ENCODE measurements around the gene ETV6. TPM values are rescaled to one million over a fixed set of nuclear protein-coding genes. Genes with fewer than 3 reads are reported as not detected.

Gene ETV6
- total RNA-seq, 1 experiment from 2014 or later: 19.3 TPM

- ChIA-PET CTCF (interaction anchor here (0.6 to 2.6 kb wide), 2 partner anchors 11 to 129 kb away, joined by 4 to 6 read pairs; no protein-coding TSS in a partner anchor), POLR2A (interaction anchor here (1.1 to 1.2 kb wide), 2 partner anchors 15 to 19 kb away, joined by 3 read pairs; no protein-coding TSS in a partner anchor)
- Mint-ChIP-seq H3K27ac (ENCODE audit: low read depth, unreplicated experiment) (no peak overlapping the region), H3K9me3 (ENCODE audit: unreplicated experiment) (no peaks in the 10 kb centered on the region), H3K4me3 (ENCODE audit: unreplicated experiment) (no peak overlapping the region), H3K36me3 (ENCODE audit: insufficient read depth, unreplicated experiment) (no peaks in the 10 kb centered on the region), H3K4me1 (ENCODE audit: insufficient read depth, unreplicated experiment) (peaks cover 22% of the 10 kb centered on the region), H3K27me3 (ENCODE audit: insufficient read depth, unreplicated experiment) (no peaks in the 10 kb centered on the region)
- no TSS peak for BruUV-seq (replicated peaks)
- DNase-seq (ENCODE audit: unreplicated experiment): no peak
- intact Hi-C loops (cut with micrococcal nuclease): no loop called here
- TF ChIP-seq, protein P1, sequence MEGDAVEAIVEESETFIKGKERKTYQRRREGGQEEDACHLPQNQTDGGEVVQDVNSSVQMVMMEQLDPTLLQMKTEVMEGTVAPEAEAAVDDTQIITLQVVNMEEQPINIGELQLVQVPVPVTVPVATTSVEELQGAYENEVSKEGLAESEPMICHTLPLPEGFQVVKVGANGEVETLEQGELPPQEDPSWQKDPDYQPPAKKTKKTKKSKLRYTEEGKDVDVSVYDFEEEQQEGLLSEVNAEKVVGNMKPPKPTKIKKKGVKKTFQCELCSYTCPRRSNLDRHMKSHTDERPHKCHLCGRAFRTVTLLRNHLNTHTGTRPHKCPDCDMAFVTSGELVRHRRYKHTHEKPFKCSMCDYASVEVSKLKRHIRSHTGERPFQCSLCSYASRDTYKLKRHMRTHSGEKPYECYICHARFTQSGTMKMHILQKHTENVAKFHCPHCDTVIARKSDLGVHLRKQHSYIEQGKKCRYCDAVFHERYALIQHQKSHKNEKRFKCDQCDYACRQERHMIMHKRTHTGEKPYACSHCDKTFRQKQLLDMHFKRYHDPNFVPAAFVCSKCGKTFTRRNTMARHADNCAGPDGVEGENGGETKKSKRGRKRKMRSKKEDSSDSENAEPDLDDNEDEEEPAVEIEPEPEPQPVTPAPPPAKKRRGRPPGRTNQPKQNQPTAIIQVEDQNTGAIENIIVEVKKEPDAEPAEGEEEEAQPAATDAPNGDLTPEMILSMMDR (IDR thresholded peaks at IDR 0.05; ENCODE audit: unreplicated experiment): no peak
These were observed 19.9 kb downstream of the ETV6 start for GRCh38 chr12:11669348-11669747.

- no peak for DNase-seq (ENCODE audit: unreplicated experiment)
- Mint-ChIP-seq H3K36me3 (ENCODE audit: insufficient read depth, unreplicated experiment) (no peaks in the 10 kb centered on the region), H3K9me3 (ENCODE audit: unreplicated experiment) (no peaks in the 10 kb centered on the region), H3K27me3 (ENCODE audit: insufficient read depth, unreplicated experiment) (no peaks in the 10 kb centered on the region), H3K4me1 (ENCODE audit: insufficient read depth, unreplicated experiment) (peaks cover 33% of the 10 kb centered on the region), H3K4me3 (ENCODE audit: unreplicated experiment) (no peak overlapping the region), H3K27ac (ENCODE audit: low read depth, unreplicated experiment) (no peak overlapping the region)
- BruUV-seq (replicated peaks): no TSS peak
- intact Hi-C loops (cut with micrococcal nuclease): no loop called here
- TF ChIP-seq, protein P1 (IDR thresholded peaks at IDR 0.05; ENCODE audit: unreplicated experiment): no peak
- CTCF ChIA-PET: interaction anchor here (0.6 to 1.0 kb wide), 5 partner anchors 9 to 358 kb away, joined by 3 to 4 read pairs (median 3); no protein-coding TSS in a partner anchor
- POLR2A ChIA-PET: interaction anchor here (0.5 to 1.4 kb wide), 3 partner anchors 16 to 202 kb away, joined by 3 to 5 read pairs (median 3); no protein-coding TSS in a partner anchor
These were observed 23.1 kb downstream of the ETV6 start for GRCh38 chr12:11672256-11673191.

GRCh38 chr12:11673666-11674461 lies 24.4 kb downstream of the ETV6 start:
- Mint-ChIP-seq H3K4me1 (ENCODE audit: insufficient read depth, unreplicated experiment) (peaks cover 28% of the 10 kb centered on the region), H3K27me3 (ENCODE audit: insufficient read depth, unreplicated experiment) (no peaks in the 10 kb centered on the region), H3K27ac (ENCODE audit: low read depth, unreplicated experiment) (no peak overlapping the region), H3K4me3 (ENCODE audit: unreplicated experiment) (no peak overlapping the region), H3K36me3 (ENCODE audit: insufficient read depth, unreplicated experiment) (no peaks in the 10 kb centered on the region), H3K9me3 (ENCODE audit: unreplicated experiment) (no peaks in the 10 kb centered on the region)
- TF ChIP-seq, protein P1 (IDR thresholded peaks at IDR 0.05; ENCODE audit: unreplicated experiment): no peak
- POLR2A ChIA-PET: interaction anchor here (0.5 to 1.4 kb wide), 3 partner anchors 14 to 184 kb away, joined by 3 read pairs; no protein-coding TSS in a partner anchor
- BruUV-seq (replicated peaks): no TSS peak
- intact Hi-C loops (cut with micrococcal nuclease): no loop called here
- CTCF ChIA-PET: interaction anchor here (0.9 kb wide), 1 partner anchor 93 kb away, joined by 3 read pairs; no protein-coding TSS in a partner anchor
- no peak for DNase-seq (ENCODE audit: unreplicated experiment)

Measured in MCF 10A (cell line).